ENCODE measurements around the gene LTBP4. TPM values are rescaled to one million over a fixed set of nuclear protein-coding genes. Genes with fewer than 3 reads are reported as not detected.
A peak's percentile ranks its signal among the peaks of the same experiment; 100 is the strongest.

The LTBP4 gene
- total and polyA plus RNA-seq, 2 of the 13 experiments (the other 11 are each of a cell fraction or from before 2014, with no cell fraction given) = 0.86 to 2.3 TPM

DNA sequence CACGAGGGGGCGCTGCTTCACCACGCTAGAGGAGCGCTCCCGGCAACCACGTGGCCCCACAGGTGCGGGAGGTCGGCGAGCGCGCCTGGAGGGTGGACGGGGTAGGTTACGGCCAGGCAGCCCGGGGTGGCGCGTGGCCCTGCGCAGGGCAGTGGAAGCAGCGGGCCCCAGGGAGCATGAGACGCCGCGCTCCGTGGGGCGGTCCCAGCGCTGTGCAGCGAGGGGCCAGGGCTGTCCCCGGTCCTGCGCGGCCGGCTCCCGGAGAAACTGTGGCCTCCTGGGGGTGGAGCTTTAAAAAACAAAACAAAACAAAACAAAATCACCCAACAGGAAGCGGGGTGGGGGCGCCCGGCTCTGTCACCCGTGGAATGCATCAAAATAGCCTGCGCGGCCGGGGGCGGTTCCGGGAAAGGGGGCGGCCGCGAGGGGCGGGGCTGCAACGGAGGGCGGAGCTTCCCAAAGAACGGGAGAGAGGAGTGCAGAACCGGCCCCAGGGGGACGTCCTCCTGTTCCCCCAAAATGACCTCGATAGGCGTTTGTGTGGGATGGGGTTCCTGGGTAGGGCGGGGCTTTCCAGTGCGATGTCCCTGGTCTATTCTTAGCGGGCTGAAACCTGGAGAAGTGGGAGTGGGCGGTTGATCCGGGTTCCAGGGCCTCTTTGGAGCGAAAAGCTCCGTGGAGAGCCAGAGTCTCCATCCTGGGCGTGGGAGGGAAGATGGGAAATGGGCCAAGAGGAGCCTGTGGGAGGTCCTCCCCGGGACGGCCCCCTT, 61.9 kb downstream of the LTBP4 start (continued):
- peak; percentile 58; the same call in 1 of the 2 replicates for TF ChIP-seq ZSCAN25 (CRISPR knock-in tag; IDR thresholded peaks at IDR 0.05)
- TF ChIP-seq FOXJ3 (CRISPR knock-in tag; IDR thresholded peaks at IDR 0.05; ENCODE audit: borderline replicate concordance) = no peak
- no peak for TF ChIP-seq CBX1 (IDR thresholded peaks at IDR 0.05; ENCODE audit: low read depth)
- no peak for TF ChIP-seq KDM1A (CRISPR knock-in tag; IDR thresholded peaks at IDR 0.05)
- TF ChIP-seq, protein P1, sequence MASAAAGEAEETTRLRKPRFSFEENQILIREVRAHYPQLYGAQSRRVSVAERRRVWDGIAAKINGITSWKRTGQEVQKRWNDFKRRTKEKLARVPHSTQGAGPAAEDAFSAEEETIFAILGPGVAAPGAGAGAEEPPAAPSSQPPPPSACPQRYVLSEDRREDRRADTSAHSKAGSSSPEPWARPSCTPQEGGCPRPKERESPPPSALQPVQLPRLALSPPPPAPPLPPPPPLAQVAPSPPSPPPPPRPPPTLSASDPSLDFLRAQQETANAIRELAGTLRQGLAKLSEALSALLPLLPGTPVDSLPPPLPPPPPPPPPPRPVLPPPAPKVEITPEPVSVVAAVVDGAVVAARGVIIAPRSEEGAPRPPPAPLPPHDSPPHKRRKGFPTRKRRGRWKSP (CRISPR knock-in tag; IDR thresholded peaks at IDR 0.05) = 0 out of 2 replicates have a peak, but pooled peaks have one; percentile 64
- no peak for TF ChIP-seq SOX5 (CRISPR knock-in tag; IDR thresholded peaks at IDR 0.05; ENCODE audit: borderline replicate concordance)
- TF ChIP-seq KLF15 (CRISPR knock-in tag; IDR thresholded peaks at IDR 0.05; ENCODE audit: borderline replicate concordance) = 0 out of 2 replicates have a peak, but pooled peaks have one; percentile 30
- no peak for TF ChIP-seq HNRNPK (IDR thresholded peaks at IDR 0.05; ENCODE audit: low read depth, low read length, poor library complexity, severe bottlenecking)
- TF ChIP-seq, protein P2, sequence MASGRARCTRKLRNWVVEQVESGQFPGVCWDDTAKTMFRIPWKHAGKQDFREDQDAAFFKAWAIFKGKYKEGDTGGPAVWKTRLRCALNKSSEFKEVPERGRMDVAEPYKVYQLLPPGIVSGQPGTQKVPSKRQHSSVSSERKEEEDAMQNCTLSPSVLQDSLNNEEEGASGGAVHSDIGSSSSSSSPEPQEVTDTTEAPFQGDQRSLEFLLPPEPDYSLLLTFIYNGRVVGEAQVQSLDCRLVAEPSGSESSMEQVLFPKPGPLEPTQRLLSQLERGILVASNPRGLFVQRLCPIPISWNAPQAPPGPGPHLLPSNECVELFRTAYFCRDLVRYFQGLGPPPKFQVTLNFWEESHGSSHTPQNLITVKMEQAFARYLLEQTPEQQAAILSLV (CRISPR knock-in tag; IDR thresholded peaks at IDR 0.05; ENCODE audit: borderline replicate concordance) = 0 out of 2 replicates have a peak, but pooled peaks have one; percentile 37
- TF ChIP-seq REPIN1 (CRISPR knock-in tag; IDR thresholded peaks at IDR 0.05; ENCODE audit: borderline replicate concordance, low read depth) = peak; percentile 77
- TF ChIP-seq ZNF615 (CRISPR knock-in tag; IDR thresholded peaks at IDR 0.05; ENCODE audit: borderline replicate concordance) = no peak
- no peak for TF ChIP-seq SCMH1 (CRISPR knock-in tag; IDR thresholded peaks at IDR 0.05; ENCODE audit: borderline replicate concordance)
- TF ChIP-seq FIP1L1 (IDR thresholded peaks at IDR 0.05; ENCODE audit: borderline replicate concordance, insufficient read depth, low read depth, low read length) = no peak
- TF ChIP-seq ZSCAN9 (CRISPR knock-in tag; IDR thresholded peaks at IDR 0.05; ENCODE audit: borderline replicate concordance) = peak; percentile 52; the same call in 1 of the 2 replicates
- 0 out of 2 replicates have a peak, but pooled peaks have one; percentile 24 for TF ChIP-seq MIXL1 (CRISPR knock-in tag; IDR thresholded peaks at IDR 0.05)
- no peak for TF ChIP-seq GABPA (IDR thresholded peaks at IDR 0.05; ENCODE audit: low read depth, low read length)
- TF ChIP-seq GABPA (CRISPR knock-in tag; IDR thresholded peaks at IDR 0.05; ENCODE audit: low read depth) = no peak
- TF ChIP-seq MTF1 (CRISPR knock-in tag; IDR thresholded peaks at IDR 0.05) = 0 out of 2 replicates have a peak, but pooled peaks have one; percentile 26
- TF ChIP-seq, protein P3, sequence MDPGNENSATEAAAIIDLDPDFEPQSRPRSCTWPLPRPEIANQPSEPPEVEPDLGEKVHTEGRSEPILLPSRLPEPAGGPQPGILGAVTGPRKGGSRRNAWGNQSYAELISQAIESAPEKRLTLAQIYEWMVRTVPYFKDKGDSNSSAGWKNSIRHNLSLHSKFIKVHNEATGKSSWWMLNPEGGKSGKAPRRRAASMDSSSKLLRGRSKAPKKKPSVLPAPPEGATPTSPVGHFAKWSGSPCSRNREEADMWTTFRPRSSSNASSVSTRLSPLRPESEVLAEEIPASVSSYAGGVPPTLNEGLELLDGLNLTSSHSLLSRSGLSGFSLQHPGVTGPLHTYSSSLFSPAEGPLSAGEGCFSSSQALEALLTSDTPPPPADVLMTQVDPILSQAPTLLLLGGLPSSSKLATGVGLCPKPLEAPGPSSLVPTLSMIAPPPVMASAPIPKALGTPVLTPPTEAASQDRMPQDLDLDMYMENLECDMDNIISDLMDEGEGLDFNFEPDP (CRISPR knock-in tag; conservative IDR thresholded peaks at IDR 0.05) = no peak
- TF ChIP-seq ETV6 (CRISPR knock-in tag; conservative IDR thresholded peaks at IDR 0.05) = no peak
- no peak; the same call in 1 of the 2 replicates for TF ChIP-seq WIZ (CRISPR knock-in tag; IDR thresholded peaks at IDR 0.05)
- TF ChIP-seq GABPB1 (CRISPR knock-in tag; IDR thresholded peaks at IDR 0.05) = peak; percentile 71; the same call in 1 of the 2 replicates
- TF ChIP-seq TBL1XR1 (IDR thresholded peaks at IDR 0.05; ENCODE audit: borderline replicate concordance, low read length, partially characterized antibody) = no peak
- peak; percentile 52; the same call in 1 of the 2 replicates for TF ChIP-seq GATAD2A (CRISPR knock-in tag; IDR thresholded peaks at IDR 0.05)
- TF ChIP-seq ZMYM2 (CRISPR knock-in tag; IDR thresholded peaks at IDR 0.05) = 0 out of 2 replicates have a peak, but pooled peaks have one; percentile 64
- peak; percentile 91 for TF ChIP-seq KDM2A (CRISPR knock-in tag; IDR thresholded peaks at IDR 0.05; ENCODE audit: borderline replicate concordance, low read depth)

Measured in HepG2 (cell line).